ENCODE results near the gene IHH. TPM values are rescaled to one million over a fixed set of nuclear protein-coding genes. Genes with fewer than 3 reads are reported as not detected.

IHH gene
- total and polyA plus RNA-seq, 2 donors (not counting 1 experiment from before 2014, with no cell fraction given): 0.15 to 0.22 TPM

- Histone ChIP-seq H3K9me3 (ENCODE audit: control extremely low read depth in 1 of 3, control insufficient read depth in 2 of 3, insufficient read depth in 1 of 3, low read length in 2 of 3) (no peaks in the 10 kb centered on the region), H3K4me1 (ENCODE audit: control insufficient read depth in 2 of 2, insufficient read depth in 2 of 2, low read length in 2 of 2) (no peaks in the 10 kb centered on the region), H3K27me3 (replicated peaks in 1 of 4; ENCODE audit: control extremely low read depth in 1 of 4, control insufficient read depth in 3 of 4, insufficient read depth in 4 of 4, low read length in 3 of 4) (peaks cover 0 to 14% (median 1%) of the 10 kb centered on the region in 4 experiments), H3K79me2 (ENCODE audit: control insufficient read depth, insufficient read depth, low read length) (no peaks in the 10 kb centered on the region), H3K4me2 (replicated peaks; ENCODE audit: low read depth, low read length, poor library complexity, severe bottlenecking) (no peak overlapping the region), H4K20me1 (ENCODE audit: control insufficient read depth, insufficient read depth, low read length, poor library complexity, severe bottlenecking) (no peaks in the 10 kb centered on the region), H3K36me3 (replicated peaks in 1 of 2; ENCODE audit: control extremely low read depth in 1 of 2, control insufficient read depth in 1 of 2, extremely low read depth in 1 of 2, insufficient read depth in 2 of 2, low read length in 1 of 2) (no peaks in the 10 kb centered on the region), H2AFZ (ENCODE audit: insufficient read depth, low read depth, low read length, poor library complexity, severe bottlenecking) (no peak overlapping the region), H3K4me3 (ENCODE audit: control extremely low read depth in 1 of 5, extremely low read depth in 1 of 5, insufficient read depth in 1 of 5, low read depth in 2 of 5, low read length in 4 of 5) (no peak overlapping the region), H3K9ac (ENCODE audit: low read length) (no peak overlapping the region), H3K27ac (ENCODE audit: low read length in 2 of 2) (no peak overlapping the region)
- Mint-ChIP-seq H3K4me3 (no peak overlapping the region), H3K27ac (no peak overlapping the region), H3K4me1 (no peaks in the 10 kb centered on the region), H3K27me3 (peaks cover 34% of the 10 kb centered on the region), H3K9me3 (ENCODE audit: insufficient read depth) (no peaks in the 10 kb centered on the region)
- DNase-seq (no peak), ATAC-seq (ENCODE audit: low read depth) (no peak)
- WGBS (ENCODE audit: insufficient coverage): 93% methylated on average over 4 of the region's 6 CpGs
- CTCF ChIA-PET: interaction anchor here (1.7 kb wide), 1 partner anchor 24 kb away, joined by 5 read pairs; no protein-coding TSS in a partner anchor
- POLR2A ChIA-PET: no interaction called here
- intact Hi-C loops (cut with micrococcal nuclease): no loop called here
- TF ChIP-seq EZH2 (IDR thresholded peaks at IDR 0.05; ENCODE audit: borderline replicate concordance, insufficient read depth, low read depth, low read length, poor library complexity, severe bottlenecking) (no peak), CTCF (IDR thresholded peaks at IDR 0.05) (no peak)
Measured at GRCh38 chr2:219019436-219019835, 41.3 kb downstream of the IHH start.

- 93% methylated on average over 9 of the region's 10 CpGs for WGBS (ENCODE audit: insufficient coverage)
- Mint-ChIP-seq H3K4me1 (no peaks in the 10 kb centered on the region), H3K27me3 (peaks cover 35% of the 10 kb centered on the region), H3K27ac (no peak overlapping the region), H3K9me3 (ENCODE audit: insufficient read depth) (no peaks in the 10 kb centered on the region), H3K4me3 (no peak overlapping the region)
- no peak overlapping the region for H2AFZ ChIP-seq (ENCODE audit: insufficient read depth, low read depth, low read length, poor library complexity, severe bottlenecking)
- POLR2A ChIA-PET: no interaction called here
- H3K9me3 ChIP-seq (ENCODE audit: control extremely low read depth in 1 of 3, control insufficient read depth in 2 of 3, insufficient read depth in 1 of 3, low read length in 2 of 3): no peaks in the 10 kb centered on the region
- no peaks in the 10 kb centered on the region for H3K4me1 ChIP-seq (ENCODE audit: control insufficient read depth in 2 of 2, insufficient read depth in 2 of 2, low read length in 2 of 2)
- H3K27ac ChIP-seq (ENCODE audit: low read length in 2 of 2): no peak overlapping the region
- H3K4me2 ChIP-seq (replicated peaks; ENCODE audit: low read depth, low read length, poor library complexity, severe bottlenecking): no peak overlapping the region
- CTCF ChIA-PET: no interaction called here
- intact Hi-C loops (cut with micrococcal nuclease): no loop called here
- H3K4me3 ChIP-seq (ENCODE audit: control extremely low read depth in 1 of 5, extremely low read depth in 1 of 5, insufficient read depth in 1 of 5, low read depth in 2 of 5, low read length in 4 of 5): no peak overlapping the region
- H3K36me3 ChIP-seq (replicated peaks in 1 of 2; ENCODE audit: control extremely low read depth in 1 of 2, control insufficient read depth in 1 of 2, extremely low read depth in 1 of 2, insufficient read depth in 2 of 2, low read length in 1 of 2): no peaks in the 10 kb centered on the region
- no peaks in the 10 kb centered on the region for H3K79me2 ChIP-seq (ENCODE audit: control insufficient read depth, insufficient read depth, low read length)
- DNase-seq: no peak
- TF ChIP-seq CTCF (IDR thresholded peaks at IDR 0.05) (no peak), EZH2 (IDR thresholded peaks at IDR 0.05; ENCODE audit: borderline replicate concordance, insufficient read depth, low read depth, low read length, poor library complexity, severe bottlenecking) (no peak)
- ATAC-seq (ENCODE audit: low read depth): no peak
- no peaks in the 10 kb centered on the region for H4K20me1 ChIP-seq (ENCODE audit: control insufficient read depth, insufficient read depth, low read length, poor library complexity, severe bottlenecking)
- no peak overlapping the region for H3K9ac ChIP-seq (ENCODE audit: low read length)
- peaks cover 0 to 11% (median 1%) of the 10 kb centered on the region in 4 experiments for H3K27me3 ChIP-seq (replicated peaks in 1 of 4; ENCODE audit: control extremely low read depth in 1 of 4, control insufficient read depth in 3 of 4, insufficient read depth in 4 of 4, low read length in 3 of 4)
Measured at GRCh38 chr2:219018726-219019125, 42.0 kb downstream of the IHH start.

All from B cell (primary cell).